Mucosa of stomach (tissue), 1 donor: ENCODE data around the gene GMPPA.

Experiments
- H3K27me3 ChIP-seq: one replicate; pipeline ENCODE4 v1.7.0; 2013; ENCODE audit warnings: mild to moderate bottlenecking, low read length; ENCODE audit not compliant: control insufficient read depth, insufficient read depth
- H3K36me3 ChIP-seq: one replicate; pipeline ENCODE4 v1.7.0; 2013; ENCODE audit warnings: low read length; ENCODE audit not compliant: control insufficient read depth, insufficient read depth
- H3K4me1 ChIP-seq: one replicate; pipeline ENCODE4 v1.7.0; 2013; ENCODE audit warnings: mild to moderate bottlenecking, low read length; ENCODE audit not compliant: control insufficient read depth, insufficient read depth
- H3K4me3 ChIP-seq: one replicate; pipeline ENCODE4 v1.7.0; 2013; ENCODE audit warnings: low read length
- H3K9ac ChIP-seq: one replicate; pipeline ENCODE4 v1.7.0; 2013; ENCODE audit warnings: mild to moderate bottlenecking, low read length, moderate library complexity
- H3K9me3 ChIP-seq: one replicate; pipeline ENCODE4 v1.7.0; 2013; ENCODE audit warnings: mild to moderate bottlenecking, low read length, moderate library complexity; ENCODE audit not compliant: control insufficient read depth
- donor health status: Pancreatic carcinoma.

GMPPA gene

GRCh38 chr2:219545295-219545942 is 46.7 kb downstream of the GMPPA start:
- H3K4me3 ChIP-seq = no peak overlapping the region
- no peak overlapping the region for H3K9ac ChIP-seq
- no peaks in the 10 kb centered on the region for H3K36me3 ChIP-seq
- no peaks in the 10 kb centered on the region for H3K9me3 ChIP-seq
- peaks cover 14% of the 10 kb centered on the region for H3K4me1 ChIP-seq
- no peaks in the 10 kb centered on the region for H3K27me3 ChIP-seq

- Histone ChIP-seq H3K9ac (no peak overlapping the region), H3K4me3 (no peak overlapping the region), H3K4me1 (peaks cover 14% of the 10 kb centered on the region), H3K36me3 (no peaks in the 10 kb centered on the region), H3K27me3 (peaks cover 4% of the 10 kb centered on the region), H3K9me3 (no peaks in the 10 kb centered on the region)
These were observed 47.3 kb downstream of the GMPPA start for GRCh38 chr2:219545943-219546352.

- H3K27me3 ChIP-seq = peaks cover 17% of the 10 kb centered on the region
- peaks cover 11% of the 10 kb centered on the region for H3K4me1 ChIP-seq
- no peak overlapping the region for H3K9ac ChIP-seq
- H3K36me3 ChIP-seq = no peaks in the 10 kb centered on the region
- H3K9me3 ChIP-seq = no peaks in the 10 kb centered on the region
- no peak overlapping the region for H3K4me3 ChIP-seq
These were observed 48.9 kb downstream of the GMPPA start for GRCh38 chr2:219547621-219548020.

- Histone ChIP-seq H3K9ac (no peak overlapping the region), H3K27me3 (peaks cover 31% of the 10 kb centered on the region)
These were observed 50.3 kb downstream of the GMPPA start for GRCh38 chr2:219548990-219549389.

GRCh38 chr2:219549619-219550018 is 50.9 kb downstream of the GMPPA start:
- no peak overlapping the region for H3K4me3 ChIP-seq
- H3K4me1 ChIP-seq = peaks cover 19% of the 10 kb centered on the region
- H3K9me3 ChIP-seq = no peaks in the 10 kb centered on the region
- peaks cover 31% of the 10 kb centered on the region for H3K27me3 ChIP-seq
- H3K36me3 ChIP-seq = no peaks in the 10 kb centered on the region
- H3K9ac ChIP-seq = no peak overlapping the region

More at GRCh38 chr2:219548990-219549389, 50.3 kb downstream of the GMPPA start:
- H3K9me3 ChIP-seq = no peaks in the 10 kb centered on the region
- no peaks in the 10 kb centered on the region for H3K36me3 ChIP-seq
- peaks cover 19% of the 10 kb centered on the region for H3K4me1 ChIP-seq
- H3K4me3 ChIP-seq = no peak overlapping the region

- peaks cover 19% of the 10 kb centered on the region for H3K4me1 ChIP-seq
- H3K9ac ChIP-seq = no peak overlapping the region
- H3K9me3 ChIP-seq = no peaks in the 10 kb centered on the region
- H3K27me3 ChIP-seq = peaks cover 31% of the 10 kb centered on the region
- H3K36me3 ChIP-seq = no peaks in the 10 kb centered on the region
- H3K4me3 ChIP-seq = peak overlapping the region; percentile 6
These were observed 53.0 kb downstream of the GMPPA start for GRCh38 chr2:219551441-219552381.

- Histone ChIP-seq H3K9me3 (no peaks in the 10 kb centered on the region), H3K36me3 (no peaks in the 10 kb centered on the region), H3K4me3 (peak overlapping the region; percentile 6), H3K4me1 (peaks cover 19% of the 10 kb centered on the region), H3K9ac (no peak overlapping the region), H3K27me3 (peaks cover 31% of the 10 kb centered on the region)
These were observed 53.9 kb downstream of the GMPPA start for GRCh38 chr2:219552382-219553167.

- Histone ChIP-seq H3K9ac (peak overlapping the region; percentile 7), H3K9me3 (no peaks in the 10 kb centered on the region), H3K4me1 (peaks cover 19% of the 10 kb centered on the region), H3K36me3 (no peaks in the 10 kb centered on the region), H3K27me3 (peaks cover 31% of the 10 kb centered on the region), H3K4me3 (no peak overlapping the region)
These were observed 54.4 kb downstream of the GMPPA start for GRCh38 chr2:219553168-219553417.

- Histone ChIP-seq H3K9me3 (no peaks in the 10 kb centered on the region), H3K4me3 (no peak overlapping the region), H3K9ac (peak overlapping the region; percentile 7), H3K36me3 (no peaks in the 10 kb centered on the region), H3K27me3 (peaks cover 31% of the 10 kb centered on the region), H3K4me1 (peaks cover 19% of the 10 kb centered on the region)
These were observed 54.8 kb downstream of the GMPPA start for GRCh38 chr2:219553463-219553963.

GRCh38 chr2:219554350-219554749 is 55.7 kb downstream of the GMPPA start:
- no peaks in the 10 kb centered on the region for H3K9me3 ChIP-seq
- H3K4me3 ChIP-seq = no peak overlapping the region
- no peak overlapping the region for H3K9ac ChIP-seq
- peaks cover 19% of the 10 kb centered on the region for H3K4me1 ChIP-seq
- H3K36me3 ChIP-seq = no peaks in the 10 kb centered on the region
- peaks cover 31% of the 10 kb centered on the region for H3K27me3 ChIP-seq

GRCh38 chr2:219555956-219556355 is 57.3 kb downstream of the GMPPA start:
- no peaks in the 10 kb centered on the region for H3K36me3 ChIP-seq
- peaks cover 27% of the 10 kb centered on the region for H3K27me3 ChIP-seq

GRCh38 chr2:219556413-219556812 is 57.7 kb downstream of the GMPPA start:
- peaks cover 17% of the 10 kb centered on the region for H3K4me1 ChIP-seq
- peaks cover 22% of the 10 kb centered on the region for H3K27me3 ChIP-seq
- no peaks in the 10 kb centered on the region for H3K9me3 ChIP-seq
- H3K4me3 ChIP-seq = no peak overlapping the region
- H3K9ac ChIP-seq = no peak overlapping the region
- H3K36me3 ChIP-seq = no peaks in the 10 kb centered on the region

More at GRCh38 chr2:219555956-219556355, 57.3 kb downstream of the GMPPA start:
- Histone ChIP-seq H3K9me3 (no peaks in the 10 kb centered on the region), H3K4me3 (no peak overlapping the region), H3K9ac (no peak overlapping the region), H3K4me1 (peaks cover 19% of the 10 kb centered on the region)
